K562 (cell line): ENCODE results near the gene TM4SF20. TPM values are rescaled to one million over a fixed set of nuclear protein-coding genes. Genes with fewer than 3 reads are reported as not detected.

ENCODE experiments used
- ATAC-seq: fragments of 200-7000 bp; cut with Tn5 transposase; 3 replicates; pipeline ENCODE4 v1.9.1; 2020; ENCODE audit warnings: moderate library complexity
- BruUV-seq: library from RNA; stranded (reverse); fragments of 400-500 nt; replicated peaks from 2 replicates; lab custom pipeline; 2021; lab: Mats Ljungman, UMichigan
- CTCF ChIA-PET: fragments of 300-600 bp; formaldehyde crosslinking; extraction: SDS; loops from one replicate; lab custom pipeline; 2021; ENCODE audit warnings: low intra/inter-chr PET ratio; lab: Yijun Ruan, JAX
- POLR2A ChIA-PET: fragments of 300-600, 350-650 bp; sonication (Branson Sonifier 250); formaldehyde crosslinking; extraction: SDS; loops from one replicate; lab custom pipeline; 2021; ENCODE audit warnings: antibody characterized with exemption, inconsistent platforms; lab: Yijun Ruan, JAX
- DNase-seq, 4 experiments: peaks; one replicate each; pipeline versions ENCODE4 v3.0.0 to v3.0.0-alpha.2; 2011 to 2018; ENCODE audit warnings: low spot score in 3 of 4, mixed read lengths in 3 of 4; ENCODE audit errors: extremely low read depth in 1 of 4
- FAIRE-seq: peaks from 2 replicates; lab custom pipeline; 2011; peaks lifted over from hg19 to GRCh38; lab: Jason Lieb, UNC
- H2AFZ ChIP-seq: 2 replicates; pipeline ENCODE4 v1.6.0; 2011; ENCODE audit warnings: low read depth, low read length, control low read depth, inconsistent platforms
- H3K27ac ChIP-seq: fragments of 200-600 bp; 3 replicates; pipeline ENCODE4 v1.8.0; 2011; ENCODE audit warnings: low read depth, mild to moderate bottlenecking, control low read depth, inconsistent platforms, low read length, moderate library complexity, mixed read lengths; ENCODE audit errors: extremely low read depth
- H3K27me3 ChIP-seq, 2 experiments: fragments of 300-600 bp in 1 of 2; 2 replicates in 1 of 2; 3 replicates in 1 of 2; pipeline versions ENCODE4 v1.6.0 to v1.8.0; 2011; ENCODE audit warnings: inconsistent platforms in 2 of 2, low read length in 2 of 2, mild to moderate bottlenecking in 1 of 2, mixed read lengths in 1 of 2, moderate library complexity in 1 of 2; ENCODE audit not compliant: control insufficient read depth in 2 of 2, insufficient read depth in 2 of 2
- H3K36me3 ChIP-seq: fragments of 300-600 bp; 3 replicates; pipeline ENCODE4 v1.8.0; 2011; ENCODE audit warnings: mild to moderate bottlenecking, low read length, inconsistent platforms; ENCODE audit not compliant: control insufficient read depth, insufficient read depth
- H3K4me1 ChIP-seq, 2 experiments: fragments of 200-600 bp in 1 of 2; replicated peaks in 1 of 2; 2 replicates in 1 of 2; 3 replicates in 1 of 2; pipeline versions ENCODE4 v1.5.1 to v1.8.0; 2011; ENCODE audit warnings: inconsistent platforms in 2 of 2, low read length in 2 of 2, mild to moderate bottlenecking in 1 of 2, mixed read lengths in 1 of 2, moderate library complexity in 1 of 2; ENCODE audit not compliant: control insufficient read depth in 2 of 2, insufficient read depth in 2 of 2
- H3K4me2 ChIP-seq: 2 replicates; pipeline ENCODE4 v1.6.1; 2011; ENCODE audit warnings: low read length, control low read depth, inconsistent platforms, mixed read lengths; ENCODE audit not compliant: insufficient read depth
- H3K4me3 ChIP-seq: fragments of 200-600 bp; sonication (generic), shearing (Covaris generic); 2 replicates; pipeline ENCODE4 v1.5.1; 2016; ENCODE audit warnings: control low read depth, inconsistent platforms
- H3K79me2 ChIP-seq: fragments of 200-600 bp; 3 replicates; pipeline ENCODE4 v1.8.0; 2011; ENCODE audit warnings: low read length, inconsistent platforms; ENCODE audit not compliant: control insufficient read depth, insufficient read depth
- H3K9ac ChIP-seq, 2 experiments: 2 replicates each; pipeline versions ENCODE4 v1.6.0 to v1.6.1; 2011; ENCODE audit warnings: low read depth in 2 of 2, low read length in 2 of 2, control low read depth in 1 of 2, inconsistent platforms in 1 of 2, mild to moderate bottlenecking in 1 of 2, mixed read lengths in 1 of 2; ENCODE audit not compliant: insufficient read depth in 1 of 2
- H3K9me1 ChIP-seq: one replicate; pipeline ENCODE4 v1.6.0; 2011; ENCODE audit warnings: inconsistent platforms, mild to moderate bottlenecking, low read length, moderate library complexity; ENCODE audit not compliant: control insufficient read depth, insufficient read depth
- H3K9me3 ChIP-seq: replicated peaks from 2 replicates; pipeline ENCODE4 v1.5.1; 2011; ENCODE audit warnings: low read depth, low read length, inconsistent platforms; ENCODE audit not compliant: control insufficient read depth, insufficient read depth
- H4K20me1 ChIP-seq: replicated peaks from 2 replicates; pipeline ENCODE4 v1.6.1; 2011; ENCODE audit warnings: low read length, inconsistent platforms, mixed read lengths; ENCODE audit not compliant: control insufficient read depth, insufficient read depth
- ARNT ChIP-seq, 2 experiments: fragments of 450-650 bp; IDR thresholded peaks; 2 replicates each; pipeline ENCODE4 v1.6.1; 2016; ENCODE audit warnings: mild to moderate bottlenecking in 1 of 2
- KAT2B ChIP-seq: IDR thresholded peaks from one replicate; pipeline ENCODE4 v1.6.1; 2012; ENCODE audit warnings: low read depth, mild to moderate bottlenecking, control low read depth, inconsistent platforms, low read length, moderate library complexity
- MTA1 ChIP-seq: fragments of 450-650 bp; IDR thresholded peaks from 2 replicates; pipeline ENCODE4 v1.6.1; 2017; ENCODE audit warnings: borderline replicate concordance
- SIN3A ChIP-seq, 2 experiments: fragments of 150-350 bp in 1 of 2; IDR thresholded peaks; 2 replicates each; pipeline ENCODE4 v1.6.1; 2011 to 2016; ENCODE audit warnings: borderline replicate concordance in 2 of 2, low read depth in 2 of 2, low read length in 2 of 2, mild to moderate bottlenecking in 2 of 2, moderate library complexity in 2 of 2; ENCODE audit not compliant: control insufficient read depth in 1 of 2
- WGBS: fragments of 100-300 bp; shearing (Covaris generic); methylation state at CpG from one replicate; pipeline ENCODE4 v1.1.6; 2016; ENCODE audit warnings: low coverage, mixed read lengths; ENCODE audit not compliant: insufficient coverage; ENCODE audit errors: missing lambda C conversion rate; 5-methylcytosine and 5-hydroxymethylcytosine counted together
- in situ Hi-C: fragments of 300-500 bp; cut with MboI; formaldehyde crosslinking; loops from 4 replicates; pipeline ENCODE4 v1.15.0; 2018; ENCODE audit warnings: inconsistent platforms, mixed read lengths
- intact Hi-C: fragments of 100-400 bp; cut with micrococcal nuclease; formaldehyde crosslinking; loops from 2 replicates; pipeline ENCODE4 v1.14.2; 2022
- polyA plus RNA-seq, 8 experiments: library from polyadenylated mRNA; depleted of rRNA in 4 of 8; stranded (reverse) in 5 of 8; unstranded in 3 of 8; fragments of >200 nt; fragmentation: Nextera tagmentation in 2 of 8; fragmentation: Illumina TruSeq in 1 of 8; extraction: Ambion mirVana in 2 of 8; extraction: Trizol in 1 of 8; gene quantifications; 2 replicates each; pipeline versions ENCODE4 v1.2.1 to v1.2.3, GENCODE V29; 2011 to 2014; ENCODE audit warnings: inconsistent platforms in 1 of 8, missing spikeins in 1 of 8
- total RNA-seq, 7 experiments: library from RNA; depleted of rRNA in 6 of 7; stranded (reverse); fragments of >200 nt in 6 of 7; fragmentation: Illumina TruSeq in 2 of 7; extraction: Trizol in 2 of 7; gene quantifications; 2 replicates each; pipeline versions ENCODE4 v1.2.1 to v1.2.3, GENCODE V29; 2011 to 2021; ENCODE audit warnings: low replicate concordance in 1 of 7
- TF ChIP-seq, protein P1 (sequence below): fragments of 450-650 bp; formaldehyde crosslinking; conservative IDR thresholded peaks from 2 replicates; pipeline ENCODE4 v1.4.0; 2022; ENCODE audit warnings: mild to moderate bottlenecking, missing genetic modification characterization

Gene TM4SF20
- total and polyA plus RNA-seq, 9 of the 15 experiments (the other 6 are each of a cell fraction or from before 2014, with no cell fraction given): not detected

GRCh38 chr2:227412877-227413276 lies 33.8 kb upstream of the TM4SF20 start:
- intact Hi-C loops (no loop called here), in situ Hi-C loops (loop anchor here (5.0 kb wide), 1 partner anchor 54 kb away; no protein-coding TSS in a partner anchor)
- no peaks in the 10 kb centered on the region for H3K9me3 ChIP-seq
- H4K20me1 ChIP-seq: no peaks in the 10 kb centered on the region
- CTCF ChIA-PET: no interaction called here
- H3K9me1 ChIP-seq: no peaks in the 10 kb centered on the region
- BruUV-seq: no TSS peak
- TF ChIP-seq, protein P1, sequence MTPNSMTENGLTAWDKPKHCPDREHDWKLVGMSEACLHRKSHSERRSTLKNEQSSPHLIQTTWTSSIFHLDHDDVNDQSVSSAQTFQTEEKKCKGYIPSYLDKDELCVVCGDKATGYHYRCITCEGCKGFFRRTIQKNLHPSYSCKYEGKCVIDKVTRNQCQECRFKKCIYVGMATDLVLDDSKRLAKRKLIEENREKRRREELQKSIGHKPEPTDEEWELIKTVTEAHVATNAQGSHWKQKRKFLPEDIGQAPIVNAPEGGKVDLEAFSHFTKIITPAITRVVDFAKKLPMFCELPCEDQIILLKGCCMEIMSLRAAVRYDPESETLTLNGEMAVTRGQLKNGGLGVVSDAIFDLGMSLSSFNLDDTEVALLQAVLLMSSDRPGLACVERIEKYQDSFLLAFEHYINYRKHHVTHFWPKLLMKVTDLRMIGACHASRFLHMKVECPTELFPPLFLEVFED (CRISPR knock-in tag): no peak
- TF ChIP-seq SIN3A (IDR thresholded peaks at IDR 0.05; ENCODE audit: borderline replicate concordance in 2 of 2, control insufficient read depth in 1 of 2, low read depth in 2 of 2, low read length in 2 of 2) (no peak), ARNT (IDR thresholded peaks at IDR 0.05) (no peak), MTA1 (no peak), KAT2B (no peak)
- H3K79me2 ChIP-seq: no peaks in the 10 kb centered on the region
- no peaks in the 10 kb centered on the region; a peak in 1 of 5 replicates for H3K4me1 ChIP-seq
- no peak for ATAC-seq
- WGBS: 77% methylated on average over 5 of the region's 5 CpGs
- no peak overlapping the region for H3K9ac ChIP-seq
- no peak for FAIRE-seq
- no peak overlapping the region for H3K4me2 ChIP-seq
- no peak for DNase-seq
- H3K36me3 ChIP-seq: no peaks in the 10 kb centered on the region
- H2AFZ ChIP-seq: no peak overlapping the region
- no peak overlapping the region for H3K27ac ChIP-seq
- POLR2A ChIA-PET: no interaction called here
- H3K4me3 ChIP-seq: no peak overlapping the region
- no peaks in the 10 kb centered on the region for H3K27me3 ChIP-seq
